Jurkat, Clone E6-1 (cell line): Measurements from ENCODE around the gene PYGM.
A peak's percentile ranks its signal among the peaks of the same experiment; 100 is the strongest.

ENCODE experiments used
- DNase-seq: peaks from one replicate; pipeline ENCODE4 v3.0.0-alpha.2; 2011; ENCODE audit warnings: low read depth, low spot score
- H3K4me3 ChIP-seq: 2 replicates; pipeline ENCODE4 v1.5.1; 2011; ENCODE audit warnings: mild to moderate bottlenecking, low read length, control low read depth, moderate library complexity

Gene PYGM

GRCh38 chr11:64772303-64773018 is 12.7 kb upstream of the PYGM start:
- no peak overlapping the region for H3K4me3 ChIP-seq
- DNase-seq = no peak

DNA sequence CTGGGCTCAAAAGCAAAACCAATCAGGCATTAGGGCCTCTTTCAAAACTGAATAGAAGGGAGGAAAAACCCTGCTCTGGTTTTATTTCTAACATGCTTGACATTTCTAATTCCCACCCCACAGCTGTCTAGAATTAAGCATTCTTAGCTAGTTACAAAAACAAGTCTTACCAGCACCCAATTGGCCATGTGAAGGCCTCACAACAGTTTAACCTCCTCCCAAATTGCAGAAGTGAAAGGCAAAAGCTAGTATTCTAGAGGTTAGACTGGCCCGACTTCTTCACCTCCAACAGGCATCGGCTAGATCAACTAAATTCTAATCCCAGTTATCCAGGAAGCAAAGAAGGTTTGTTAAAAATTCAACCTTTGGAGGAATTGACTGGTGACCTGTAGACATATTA is 12.1 kb upstream of the PYGM start:
- no peak for DNase-seq

DNA sequence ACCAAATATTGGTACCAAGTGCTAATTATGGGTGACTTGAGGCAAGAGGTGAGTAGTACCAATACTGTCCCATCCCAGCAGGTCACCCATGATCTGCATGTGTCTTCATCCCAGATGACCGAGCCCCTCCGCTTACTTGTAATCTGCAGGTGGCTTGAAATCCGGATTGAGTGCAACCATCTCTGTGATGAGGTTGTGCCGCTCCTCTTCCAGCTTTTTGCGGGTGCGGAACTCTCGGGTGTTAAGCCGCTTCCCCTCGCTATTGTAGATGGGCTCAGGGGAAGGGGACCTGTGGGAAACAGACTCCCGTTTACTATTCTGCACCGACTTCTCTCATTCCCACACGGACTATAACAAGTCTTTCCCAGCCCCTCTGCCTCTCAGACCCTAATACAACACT is 10.3 kb upstream of the PYGM start:
- DNase-seq = no peak

More for the DNA sequence above, 12.1 kb upstream of the PYGM start:
- no peak overlapping the region for H3K4me3 ChIP-seq

GRCh38 chr11:64769283-64769682 is 9.5 kb upstream of the PYGM start:
- H3K4me3 ChIP-seq = no peak overlapping the region

More for the DNA sequence above, 10.3 kb upstream of the PYGM start:
- no peak overlapping the region for H3K4me3 ChIP-seq

DNA sequence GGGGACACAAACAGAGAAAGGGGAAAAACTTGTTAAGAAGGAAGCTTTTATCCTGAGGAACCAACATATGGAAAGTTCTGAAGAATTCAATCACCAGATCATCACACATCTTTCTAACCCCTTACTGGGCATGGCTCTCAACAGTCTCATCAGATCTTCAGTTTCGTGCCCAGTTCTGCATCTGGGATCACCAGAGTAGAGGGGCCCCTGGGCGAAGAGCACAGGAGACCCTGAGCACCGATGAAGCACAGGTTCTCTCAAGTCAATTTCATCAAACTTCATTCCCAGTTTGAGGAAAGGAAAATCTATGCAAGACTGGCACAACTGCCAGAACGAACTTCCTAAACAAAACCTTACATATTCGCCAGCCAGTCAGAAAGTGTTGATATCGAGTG is 8.5 kb upstream of the PYGM start:
- no peak overlapping the region for H3K4me3 ChIP-seq

More at GRCh38 chr11:64769283-64769682, 9.5 kb upstream of the PYGM start:
- DNase-seq = no peak

GRCh38 chr11:64767344-64768299 is 7.8 kb upstream of the PYGM start:
- peak; percentile 82 for DNase-seq
- no peak overlapping the region for H3K4me3 ChIP-seq

More for the DNA sequence above, 8.5 kb upstream of the PYGM start:
- no peak for DNase-seq

DNA sequence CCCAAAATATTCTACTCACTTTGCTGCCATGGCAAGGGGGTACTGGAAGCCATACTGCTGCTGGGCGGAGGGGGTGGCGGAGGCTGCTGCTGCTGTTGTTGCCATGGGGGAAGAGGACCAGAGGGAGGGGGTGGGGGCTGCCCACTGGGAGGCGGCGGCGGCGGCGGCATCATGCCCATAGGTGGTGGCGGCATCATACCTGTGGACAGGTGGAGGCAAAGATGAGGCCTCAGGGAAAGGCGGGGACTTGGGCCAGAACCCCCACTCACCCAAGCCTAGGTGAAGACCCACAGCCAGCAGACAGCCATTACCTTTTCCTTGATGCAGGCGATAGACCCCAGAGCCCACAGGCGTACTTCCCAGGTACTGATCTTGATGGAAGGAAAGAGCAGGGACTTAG is 7.1 kb upstream of the PYGM start:
- no peak for DNase-seq
- H3K4me3 ChIP-seq = no peak overlapping the region

GRCh38 chr11:64765851-64766665 is 6.3 kb upstream of the PYGM start:
- no peak overlapping the region for H3K4me3 ChIP-seq
- no peak for DNase-seq

DNA sequence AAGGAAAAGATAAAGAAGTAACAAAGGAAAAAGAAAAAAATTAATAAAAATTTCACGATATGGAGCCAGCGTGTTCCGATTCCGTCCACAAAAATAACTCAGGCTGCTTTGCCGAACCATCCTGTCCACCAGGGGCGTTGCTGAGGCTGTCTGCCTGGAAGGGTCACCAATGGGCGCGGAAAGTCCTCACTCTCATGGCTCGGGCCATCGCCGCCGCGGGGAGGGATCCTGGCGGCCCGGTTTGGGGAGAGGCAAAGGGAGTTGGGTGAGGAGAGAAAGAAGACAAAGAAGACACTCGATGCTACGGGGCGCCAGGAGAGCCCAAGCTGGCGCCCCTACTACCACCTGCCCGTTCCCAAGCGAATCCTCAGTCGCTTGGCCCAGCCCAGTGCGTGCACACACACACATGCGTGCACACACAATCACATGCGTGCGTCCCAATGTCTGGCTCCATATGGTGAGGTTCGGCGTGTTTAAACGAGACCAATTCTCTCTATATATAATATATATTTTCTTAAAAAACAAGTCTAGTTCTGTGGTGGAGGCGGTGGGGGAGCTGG is 5.6 kb upstream of the PYGM start:
- DNase-seq = no peak
- no peak overlapping the region for H3K4me3 ChIP-seq

DNA sequence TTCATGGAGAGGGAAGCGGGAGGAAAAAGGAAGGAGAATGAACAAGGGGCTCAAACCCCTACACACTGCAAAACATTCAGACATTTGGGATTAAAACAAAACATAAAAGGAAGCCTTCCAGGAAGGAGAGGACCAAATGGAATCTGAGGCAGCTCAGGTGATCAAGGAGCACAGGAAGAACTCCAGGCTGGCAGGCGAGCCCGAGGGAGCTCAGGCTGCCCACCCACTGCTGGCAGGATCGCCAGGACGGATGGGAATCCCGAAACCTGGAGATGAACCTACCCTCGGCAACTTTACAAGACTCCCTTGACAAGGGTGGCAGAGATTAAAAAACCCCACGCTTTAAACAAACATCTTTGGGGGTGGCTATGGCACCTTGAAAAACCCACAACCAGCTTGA is 5.0 kb upstream of the PYGM start:
- peak overlapping the region; percentile 30 for H3K4me3 ChIP-seq
- no peak for DNase-seq

DNA sequence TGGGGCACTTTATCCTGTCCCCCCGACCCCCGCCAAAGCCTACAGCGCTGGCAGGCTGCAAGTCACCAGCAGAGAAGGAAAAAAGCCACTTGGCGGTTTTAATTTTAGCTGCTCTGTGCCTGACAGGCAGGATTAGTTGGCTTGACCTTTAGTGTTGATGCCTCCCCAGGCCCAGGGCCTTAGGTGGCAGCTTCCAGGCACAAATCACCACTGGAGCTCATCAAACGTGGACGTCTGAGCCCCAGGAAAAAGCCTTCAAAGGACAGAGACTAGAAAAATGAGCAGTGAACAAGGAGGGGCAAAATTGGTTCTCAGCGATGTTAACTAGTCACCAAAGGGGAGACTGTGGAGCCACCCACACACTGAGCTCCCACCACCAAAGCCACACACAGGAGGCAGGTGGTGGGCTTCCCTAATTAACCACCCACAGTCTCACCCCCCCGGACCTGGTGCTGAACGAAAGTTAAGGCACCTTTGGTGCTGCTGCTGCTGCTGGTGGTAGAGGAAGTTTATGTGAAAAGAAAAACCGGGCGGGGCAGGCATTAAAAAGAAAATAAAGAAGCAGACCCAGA is 4.4 kb upstream of the PYGM start:
- peak; percentile 91 for DNase-seq
- 0 out of 2 replicates have a peak overlapping the region, but pooled peaks have one; percentile 1 for H3K4me3 ChIP-seq

DNA sequence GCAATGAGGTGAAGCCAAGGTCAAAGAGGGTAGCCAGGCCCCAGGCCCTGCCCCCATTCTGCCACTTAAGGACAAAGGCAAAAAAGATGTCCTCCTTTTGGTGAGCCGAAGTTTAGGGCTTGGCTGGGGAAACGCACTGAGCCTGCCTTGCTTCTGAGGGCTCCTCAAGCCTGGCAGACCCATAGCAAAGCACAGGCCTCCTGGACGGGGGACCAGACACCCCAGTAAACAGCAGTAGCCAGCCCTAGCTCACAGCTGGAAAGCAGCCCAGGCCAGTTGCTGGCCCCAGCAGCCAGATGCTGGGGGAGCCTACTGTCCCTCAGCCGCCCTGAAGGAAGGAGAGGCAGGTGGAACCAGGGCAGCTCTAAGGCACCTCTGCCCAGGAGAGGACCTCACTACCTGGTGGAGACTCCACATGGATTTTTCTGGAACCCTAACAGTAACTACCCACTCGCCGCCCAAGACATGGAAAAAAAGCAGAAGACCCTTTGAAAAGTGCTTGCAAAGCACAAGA is 3.8 kb upstream of the PYGM start:
- no peak for DNase-seq
- peak overlapping the region; percentile 1; the same call in 1 of the 2 replicates for H3K4me3 ChIP-seq

GRCh38 chr11:64762674-64763525 is 3.1 kb upstream of the PYGM start:
- no peak overlapping the region for H3K4me3 ChIP-seq
- peak; percentile 83 for DNase-seq

DNA sequence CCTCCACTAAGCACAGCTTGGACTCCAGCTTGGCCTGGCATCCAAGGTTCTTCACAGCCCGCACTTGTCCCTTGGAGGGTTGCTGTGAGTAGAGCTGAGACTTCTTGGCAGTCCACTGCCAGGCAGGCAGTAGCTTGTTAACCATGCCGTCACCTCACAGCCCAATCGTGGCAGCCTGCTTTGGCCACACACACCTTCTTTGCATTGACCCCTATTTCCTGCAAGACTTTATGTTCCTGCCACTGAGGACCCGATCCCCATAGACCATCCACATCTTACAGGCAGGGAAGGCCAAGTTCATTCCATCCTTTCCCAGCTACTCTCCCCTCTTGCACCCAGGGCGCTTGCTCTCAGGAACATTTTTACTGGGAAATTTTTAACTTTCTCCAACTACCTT is 2.5 kb upstream of the PYGM start:
- DNase-seq = no peak
- no peak overlapping the region for H3K4me3 ChIP-seq

DNA sequence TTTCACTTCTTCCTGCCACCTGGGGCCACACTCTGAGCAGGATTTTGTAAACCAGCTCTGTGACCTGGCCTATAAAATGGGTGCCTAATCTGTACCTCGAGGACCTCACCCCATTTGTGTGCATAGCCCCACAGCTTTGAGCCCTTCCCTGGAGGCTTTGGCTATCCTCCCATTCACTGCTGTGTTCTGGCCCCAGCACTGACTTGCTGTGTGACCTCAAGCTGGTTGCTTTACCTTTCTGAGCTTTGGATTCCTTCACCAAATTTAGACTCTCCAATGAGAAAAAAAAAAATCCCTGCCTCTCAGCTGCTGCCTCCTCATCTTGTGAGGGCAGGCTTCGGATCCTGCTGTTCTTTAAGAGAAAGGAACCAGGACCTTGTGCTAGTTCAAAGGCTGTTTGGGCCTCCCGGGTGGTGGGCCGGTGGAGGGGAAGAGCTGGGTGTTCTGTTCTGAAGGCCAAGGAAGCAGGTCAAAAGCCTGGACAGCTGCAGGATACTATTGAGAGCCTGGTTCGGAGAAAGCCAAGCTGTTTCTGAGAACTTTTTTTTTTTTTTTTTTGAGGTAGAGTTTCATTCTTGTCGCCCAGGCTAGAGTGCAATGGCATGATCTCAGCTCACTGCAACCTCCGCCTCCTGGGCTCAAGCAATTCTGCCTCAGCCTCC is 1.1 kb upstream of the PYGM start:
- no peak overlapping the region for H3K4me3 ChIP-seq
- DNase-seq = no peak

DNA sequence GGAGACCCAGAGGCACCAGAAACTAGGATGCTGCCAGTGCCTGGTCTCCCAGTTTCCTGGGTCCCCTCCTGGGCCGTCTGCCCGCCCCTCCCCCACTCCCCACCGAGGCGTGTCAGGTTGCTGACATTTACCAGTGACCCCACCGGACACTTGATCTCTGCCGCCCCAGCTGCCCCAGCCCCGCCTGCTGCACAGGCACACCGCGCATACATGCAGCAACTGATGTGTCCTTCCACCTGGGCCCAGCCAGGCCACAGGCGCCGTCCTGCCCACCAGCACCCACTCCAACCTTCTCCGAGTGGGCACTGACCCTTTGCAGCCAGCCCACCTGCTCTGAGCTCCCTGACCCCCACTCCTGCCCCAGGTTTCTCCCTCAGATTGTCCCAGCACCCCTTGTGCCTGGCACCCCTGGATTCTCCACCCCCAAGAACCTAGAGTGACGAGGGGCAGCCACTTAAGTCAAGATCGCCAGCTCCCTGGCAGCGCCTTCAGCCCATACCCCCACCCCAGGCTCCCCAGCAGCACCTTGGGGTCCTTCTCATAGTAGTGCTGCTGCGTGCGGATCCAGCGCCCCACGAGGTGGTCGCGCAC is 548 bp downstream of the PYGM start:
- DNase-seq = no peak
- H3K4me3 ChIP-seq = no peak overlapping the region
